WTC11 (cell line): Measurements from ENCODE around the gene FAM120AOS.

Experiments
- CTCF ChIP-seq: fragments of 200-600 bp; IDR thresholded peaks from 2 replicates; pipeline ENCODE4 v1.8.0; 2022; ENCODE audit warnings: antibody characterized with exemption
- JUN ChIP-seq: sonication (generic); formaldehyde crosslinking; IDR thresholded peaks from 2 replicates; pipeline ENCODE4 v1.8.0; 2023; ENCODE audit warnings: mild to moderate bottlenecking, missing genetic modification reagents
- MLX ChIP-seq: sonication (generic); formaldehyde crosslinking; IDR thresholded peaks from 2 replicates; pipeline ENCODE4 v1.8.1; 2023; ENCODE audit warnings: mild to moderate bottlenecking, missing genetic modification reagents, moderate library complexity
- NFATC4 ChIP-seq: fragments of 250-450 bp; sonication (Bioruptor Pico); IDR thresholded peaks from 2 replicates; pipeline ENCODE4 v1.9.0; 2021; ENCODE audit warnings: mild to moderate bottlenecking
- NR2C2 ChIP-seq: sonication (generic); formaldehyde crosslinking; IDR thresholded peaks from 2 replicates; pipeline ENCODE4 v1.8.0; 2022; ENCODE audit warnings: mild to moderate bottlenecking, missing genetic modification reagents
- SP1 ChIP-seq: sonication (generic); formaldehyde crosslinking; conservative IDR thresholded peaks from 2 replicates; pipeline ENCODE4 v1.8.1; 2022; ENCODE audit warnings: missing genetic modification reagents
- STAT6 ChIP-seq: sonication (generic); formaldehyde crosslinking; conservative IDR thresholded peaks from 2 replicates; pipeline ENCODE4 v1.8.1; 2023; ENCODE audit warnings: mild to moderate bottlenecking, low read depth, missing genetic modification reagents, moderate library complexity
- TCF7 ChIP-seq: sonication (generic); formaldehyde crosslinking; IDR thresholded peaks from 2 replicates; pipeline ENCODE4 v1.8.0; 2022; ENCODE audit warnings: mild to moderate bottlenecking, low read depth, missing genetic modification reagents, moderate library complexity
- ZNF425 ChIP-seq: fragments of 250-450 bp; sonication (Bioruptor Pico); conservative IDR thresholded peaks from 2 replicates; pipeline ENCODE4 v1.9.0; 2021; ENCODE audit warnings: mild to moderate bottlenecking

- no peak for TF ChIP-seq CTCF
- no peak for TF ChIP-seq SP1 (CRISPR knock-in tag)
- no peak for TF ChIP-seq MLX (CRISPR knock-in tag)
- TF ChIP-seq NR2C2 (CRISPR knock-in tag), result no peak
- no peak for TF ChIP-seq TCF7 (CRISPR knock-in tag)
- no peak for TF ChIP-seq ZNF425 (CRISPR knock-in tag)
- TF ChIP-seq JUN (CRISPR knock-in tag), result no peak
- no peak for TF ChIP-seq STAT6 (CRISPR knock-in tag)
- TF ChIP-seq NFATC4 (CRISPR knock-in tag), result no peak
Observed at GRCh38 chr9:93461414-93461743, 8.0 kb upstream of the FAM120AOS start.
